ENCODE results near the gene PROZ. TPM values are rescaled to one million over a fixed set of nuclear protein-coding genes. Genes with fewer than 3 reads are reported as not detected.
A peak's percentile ranks its signal among the peaks of the same experiment; 100 is the strongest.

The PROZ gene
- total and polyA plus RNA-seq, 2 of the 13 experiments (the other 11 are each of a cell fraction or from before 2014, with no cell fraction given): 5.6 to 22.5 TPM

DNA sequence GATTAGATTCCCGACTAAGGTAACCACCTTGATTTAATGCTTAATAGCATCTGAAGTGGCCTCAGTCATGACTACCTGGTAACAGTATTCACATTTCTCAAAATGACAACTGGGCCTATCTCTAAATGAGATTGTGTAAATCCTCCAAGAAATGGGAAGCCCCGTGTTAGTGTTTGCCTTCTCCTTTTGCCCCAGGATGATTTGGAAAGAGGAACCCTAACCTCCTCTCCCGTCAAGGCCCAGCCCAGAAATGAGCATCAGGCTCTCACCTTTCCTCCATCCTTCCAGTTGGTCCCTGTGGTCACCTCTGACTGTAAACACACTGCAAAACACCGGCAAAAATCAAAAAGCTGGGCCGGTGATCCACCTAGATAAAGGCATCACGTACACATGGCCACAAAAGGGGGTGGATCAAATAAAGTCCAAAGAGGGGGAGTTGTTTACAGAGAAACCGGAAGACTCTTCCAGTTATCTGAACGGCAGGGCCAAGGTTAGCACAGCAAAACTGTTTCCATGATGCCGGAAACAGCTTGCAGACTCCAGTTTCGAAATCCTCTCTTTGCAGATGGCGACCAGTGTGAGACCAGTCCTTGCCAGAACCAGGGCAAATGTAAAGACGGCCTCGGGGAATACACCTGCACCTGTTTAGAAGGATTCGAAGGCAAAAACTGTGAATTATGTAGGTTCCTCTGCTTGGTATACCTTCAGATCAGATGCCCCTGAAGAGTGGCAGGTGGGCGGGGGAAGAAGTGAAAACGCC lies 19.5 kb upstream of the PROZ start (continued):
- TF ChIP-seq, protein P1, sequence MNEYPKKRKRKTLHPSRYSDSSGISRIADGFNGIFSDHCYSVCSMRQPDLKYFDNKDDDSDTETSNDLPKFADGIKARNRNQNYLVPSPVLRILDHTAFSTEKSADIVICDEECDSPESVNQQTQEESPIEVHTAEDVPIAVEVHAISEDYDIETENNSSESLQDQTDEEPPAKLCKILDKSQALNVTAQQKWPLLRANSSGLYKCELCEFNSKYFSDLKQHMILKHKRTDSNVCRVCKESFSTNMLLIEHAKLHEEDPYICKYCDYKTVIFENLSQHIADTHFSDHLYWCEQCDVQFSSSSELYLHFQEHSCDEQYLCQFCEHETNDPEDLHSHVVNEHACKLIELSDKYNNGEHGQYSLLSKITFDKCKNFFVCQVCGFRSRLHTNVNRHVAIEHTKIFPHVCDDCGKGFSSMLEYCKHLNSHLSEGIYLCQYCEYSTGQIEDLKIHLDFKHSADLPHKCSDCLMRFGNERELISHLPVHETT (CRISPR knock-in tag; conservative IDR thresholded peaks at IDR 0.05): peak; percentile 79
- TF ChIP-seq FLYWCH1 (CRISPR knock-in tag; IDR thresholded peaks at IDR 0.05) (no peak), ZNF12 (CRISPR knock-in tag; IDR thresholded peaks at IDR 0.05) (peak; percentile 27; the same call in 1 of the 2 replicates), ZKSCAN1 (IDR thresholded peaks at IDR 0.05; ENCODE audit: low read length) (no peak), ZNF441 (CRISPR knock-in tag; IDR thresholded peaks at IDR 0.05; ENCODE audit: borderline replicate concordance) (peak; percentile 85), TBX2 (CRISPR knock-in tag; IDR thresholded peaks at IDR 0.05; ENCODE audit: borderline replicate concordance) (peak; percentile 96), ZNF33A (CRISPR knock-in tag; IDR thresholded peaks at IDR 0.05; ENCODE audit: borderline replicate concordance) (0 out of 2 replicates have a peak, but pooled peaks have one; percentile 75), ZNF615 (CRISPR knock-in tag; IDR thresholded peaks at IDR 0.05; ENCODE audit: borderline replicate concordance) (0 out of 2 replicates have a peak, but pooled peaks have one; percentile 73)
- TF ChIP-seq, protein P2, sequence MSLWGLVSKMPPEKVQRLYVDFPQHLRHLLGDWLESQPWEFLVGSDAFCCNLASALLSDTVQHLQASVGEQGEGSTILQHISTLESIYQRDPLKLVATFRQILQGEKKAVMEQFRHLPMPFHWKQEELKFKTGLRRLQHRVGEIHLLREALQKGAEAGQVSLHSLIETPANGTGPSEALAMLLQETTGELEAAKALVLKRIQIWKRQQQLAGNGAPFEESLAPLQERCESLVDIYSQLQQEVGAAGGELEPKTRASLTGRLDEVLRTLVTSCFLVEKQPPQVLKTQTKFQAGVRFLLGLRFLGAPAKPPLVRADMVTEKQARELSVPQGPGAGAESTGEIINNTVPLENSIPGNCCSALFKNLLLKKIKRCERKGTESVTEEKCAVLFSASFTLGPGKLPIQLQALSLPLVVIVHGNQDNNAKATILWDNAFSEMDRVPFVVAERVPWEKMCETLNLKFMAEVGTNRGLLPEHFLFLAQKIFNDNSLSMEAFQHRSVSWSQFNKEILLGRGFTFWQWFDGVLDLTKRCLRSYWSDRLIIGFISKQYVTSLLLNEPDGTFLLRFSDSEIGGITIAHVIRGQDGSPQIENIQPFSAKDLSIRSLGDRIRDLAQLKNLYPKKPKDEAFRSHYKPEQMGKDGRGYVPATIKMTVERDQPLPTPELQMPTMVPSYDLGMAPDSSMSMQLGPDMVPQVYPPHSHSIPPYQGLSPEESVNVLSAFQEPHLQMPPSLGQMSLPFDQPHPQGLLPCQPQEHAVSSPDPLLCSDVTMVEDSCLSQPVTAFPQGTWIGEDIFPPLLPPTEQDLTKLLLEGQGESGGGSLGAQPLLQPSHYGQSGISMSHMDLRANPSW (CRISPR knock-in tag; IDR thresholded peaks at IDR 0.05; ENCODE audit: borderline replicate concordance): peak; percentile 90
- TF ChIP-seq, protein P3, sequence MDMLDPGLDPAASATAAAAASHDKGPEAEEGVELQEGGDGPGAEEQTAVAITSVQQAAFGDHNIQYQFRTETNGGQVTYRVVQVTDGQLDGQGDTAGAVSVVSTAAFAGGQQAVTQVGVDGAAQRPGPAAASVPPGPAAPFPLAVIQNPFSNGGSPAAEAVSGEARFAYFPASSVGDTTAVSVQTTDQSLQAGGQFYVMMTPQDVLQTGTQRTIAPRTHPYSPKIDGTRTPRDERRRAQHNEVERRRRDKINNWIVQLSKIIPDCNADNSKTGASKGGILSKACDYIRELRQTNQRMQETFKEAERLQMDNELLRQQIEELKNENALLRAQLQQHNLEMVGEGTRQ (IDR thresholded peaks at IDR 0.05; ENCODE audit: low read depth, low read length): no peak
- TF ChIP-seq, protein P3 (CRISPR knock-in tag; IDR thresholded peaks at IDR 0.05; ENCODE audit: borderline replicate concordance): peak; percentile 22; the same call in 1 of the 2 replicates
- TF ChIP-seq, protein P4, sequence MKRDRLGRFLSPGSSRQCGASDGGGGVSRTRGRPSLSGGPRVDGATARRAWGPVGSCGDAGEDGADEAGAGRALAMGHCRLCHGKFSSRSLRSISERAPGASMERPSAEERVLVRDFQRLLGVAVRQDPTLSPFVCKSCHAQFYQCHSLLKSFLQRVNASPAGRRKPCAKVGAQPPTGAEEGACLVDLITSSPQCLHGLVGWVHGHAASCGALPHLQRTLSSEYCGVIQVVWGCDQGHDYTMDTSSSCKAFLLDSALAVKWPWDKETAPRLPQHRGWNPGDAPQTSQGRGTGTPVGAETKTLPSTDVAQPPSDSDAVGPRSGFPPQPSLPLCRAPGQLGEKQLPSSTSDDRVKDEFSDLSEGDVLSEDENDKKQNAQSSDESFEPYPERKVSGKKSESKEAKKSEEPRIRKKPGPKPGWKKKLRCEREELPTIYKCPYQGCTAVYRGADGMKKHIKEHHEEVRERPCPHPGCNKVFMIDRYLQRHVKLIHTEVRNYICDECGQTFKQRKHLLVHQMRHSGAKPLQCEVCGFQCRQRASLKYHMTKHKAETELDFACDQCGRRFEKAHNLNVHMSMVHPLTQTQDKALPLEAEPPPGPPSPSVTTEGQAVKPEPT (CRISPR knock-in tag; IDR thresholded peaks at IDR 0.05; ENCODE audit: low read depth): no peak; the same call in 1 of the 2 replicates

Data from HepG2 (cell line).